CD4-positive, alpha-beta T cell (primary cell): ENCODE measurements around the gene RS1. TPM values are rescaled to one million over a fixed set of nuclear protein-coding genes. Genes with fewer than 3 reads are reported as not detected.
A peak's percentile ranks its signal among the peaks of the same experiment; 100 is the strongest.

Source experiments
- ATAC-seq: fragments of 200-7000 bp; cut with Tn5 transposase; one replicate; pipeline ENCODE4 v1.10.0; 2022; ENCODE audit warnings: mild to moderate bottlenecking; ENCODE audit not compliant: poor library complexity
- CTCF ChIA-PET: fragments of 350-600 bp; sonication (Branson Sonifier 250); formaldehyde crosslinking; loops from one replicate; lab custom pipeline; 2021; ENCODE audit warnings: antibody characterized with exemption, inconsistent platforms; lab: Charles Lee
- POLR2A ChIA-PET: fragments of 350-600 bp; sonication (Branson Sonifier 250); formaldehyde crosslinking; loops from one replicate; lab custom pipeline; 2021; ENCODE audit warnings: antibody characterized with exemption, inconsistent platforms; lab: Charles Lee
- DNase-seq, 14 experiments: peaks; one replicate each; pipeline ENCODE4 v3.0.0-alpha.2; 2013 to 2020; ENCODE audit warnings: mixed read lengths in 2 of 14
- H3K27ac ChIP-seq, 2 donors: one replicate each; pipeline versions ENCODE4 v1.5.1 to v1.7.0; 2013; ENCODE audit warnings: low read length in 2 of 2, low read depth in 1 of 2, mild to moderate bottlenecking in 1 of 2
- H3K27me3 ChIP-seq, 2 experiments: 1 replicate in 1 of 2; 2 replicates in 1 of 2; pipeline versions ENCODE4 v1.6.1 to v1.7.0; 2013; ENCODE audit warnings: low read length in 2 of 2, control low read depth in 1 of 2, mild to moderate bottlenecking in 1 of 2, moderate library complexity in 1 of 2; ENCODE audit not compliant: insufficient read depth in 2 of 2, control insufficient read depth in 1 of 2
- H3K36me3 ChIP-seq: one replicate; pipeline ENCODE4 v1.6.1; 2013; ENCODE audit warnings: low read length, control low read depth; ENCODE audit not compliant: insufficient read depth
- H3K4me1 ChIP-seq: one replicate; pipeline ENCODE4 v1.6.1; 2013; ENCODE audit warnings: low read length, control low read depth; ENCODE audit not compliant: insufficient read depth
- H3K4me3 ChIP-seq: one replicate; pipeline ENCODE4 v1.5.1; 2013; ENCODE audit warnings: mild to moderate bottlenecking, low read length, moderate library complexity
- H3K9me3 ChIP-seq, 2 experiments: 1 replicate in 1 of 2; 2 replicates in 1 of 2; pipeline versions ENCODE4 v1.6.1 to v1.7.0; 2013; ENCODE audit warnings: low read length in 2 of 2, mild to moderate bottlenecking in 2 of 2, control low read depth in 1 of 2, moderate library complexity in 1 of 2; ENCODE audit not compliant: control insufficient read depth in 1 of 2, insufficient read depth in 1 of 2
- H3K27ac Mint-ChIP-seq: one replicate; pipeline ENCODE4 v1.8.0; 2020; ENCODE audit warnings: mixed read lengths
- H3K27me3 Mint-ChIP-seq: one replicate; pipeline ENCODE4 v1.8.0; 2021; ENCODE audit warnings: mixed read lengths
- H3K36me3 Mint-ChIP-seq: one replicate; pipeline ENCODE4 v1.8.0; 2021; ENCODE audit warnings: low read depth, mixed read lengths
- H3K4me1 Mint-ChIP-seq: one replicate; pipeline ENCODE4 v1.8.0; 2021; ENCODE audit warnings: low read depth, mixed read lengths
- H3K4me3 Mint-ChIP-seq: one replicate; pipeline ENCODE4 v1.8.0; 2020; ENCODE audit warnings: mild to moderate bottlenecking, mixed read lengths
- H3K9me3 Mint-ChIP-seq: one replicate; pipeline ENCODE4 v1.8.0; 2020; ENCODE audit warnings: mixed read lengths
- intact Hi-C, 2 experiments: fragments of 100-400 bp; cut with DNase I in 1 of 2; cut with micrococcal nuclease in 1 of 2; formaldehyde crosslinking; loops; one replicate each; pipeline versions ENCODE4 v1.15.1 to v1.9.0; 2023 to 2025; cut with DNase I, micrococcal nuclease
- total RNA-seq, 174 experiments: library from RNA in 2 of 174; stranded (reverse) in 2 of 174; gene quantifications; one replicate each; pipeline ENCODE4 v1.2.3 and lab custom pipeline; 2021 to 2026
- TF ChIP-seq, protein P1 (sequence below): fragments of 200-600 bp; IDR thresholded peaks from one replicate; pipeline ENCODE4 v1.8.0; 2022; ENCODE audit warnings: antibody characterized with exemption, mild to moderate bottlenecking

Gene RS1
- total RNA-seq, 2 experiments from 2014 or later: not detected

DNA sequence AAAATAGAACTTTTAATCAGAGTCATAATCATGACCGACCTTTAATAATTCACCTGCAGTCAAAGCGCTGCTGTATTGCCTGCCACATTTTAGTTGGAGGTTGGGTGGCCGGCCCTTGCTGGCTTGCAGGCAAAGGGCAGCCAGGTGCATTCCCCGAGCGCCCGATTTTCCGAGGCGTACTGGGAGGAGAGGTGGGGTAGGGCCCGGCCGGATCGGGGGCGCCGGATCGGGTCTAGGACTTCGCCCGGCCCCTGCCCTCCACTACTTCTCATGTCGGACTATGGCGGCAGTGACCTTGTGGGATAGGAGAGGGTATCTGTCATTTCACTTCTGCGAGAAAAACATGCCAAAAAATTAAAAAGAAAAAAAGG lies 2.5 kb upstream of the RS1 start:
- Mint-ChIP-seq H3K9me3 (no peaks in the 10 kb centered on the region), H3K4me3 (peak overlapping the region; percentile 90), H3K27ac (peak overlapping the region; percentile 95), H3K27me3 (peaks cover 3% of the 10 kb centered on the region), H3K4me1 (peaks cover 16% of the 10 kb centered on the region), H3K36me3 (peaks cover 7% of the 10 kb centered on the region)
- Histone ChIP-seq H3K36me3 (no peaks in the 10 kb centered on the region), H3K27me3 (no peaks in the 10 kb centered on the region), H3K4me1 (peaks cover 7% of the 10 kb centered on the region), H3K27ac (peak overlapping the region in 1 of 2 donors; percentile 13), H3K4me3 (peak overlapping the region; percentile 73), H3K9me3 (no peaks in the 10 kb centered on the region)
- ChIA-PET POLR2A (no interaction called here), CTCF (no interaction called here)
- ATAC-seq: peak; percentile 33
- TF ChIP-seq, protein P1, sequence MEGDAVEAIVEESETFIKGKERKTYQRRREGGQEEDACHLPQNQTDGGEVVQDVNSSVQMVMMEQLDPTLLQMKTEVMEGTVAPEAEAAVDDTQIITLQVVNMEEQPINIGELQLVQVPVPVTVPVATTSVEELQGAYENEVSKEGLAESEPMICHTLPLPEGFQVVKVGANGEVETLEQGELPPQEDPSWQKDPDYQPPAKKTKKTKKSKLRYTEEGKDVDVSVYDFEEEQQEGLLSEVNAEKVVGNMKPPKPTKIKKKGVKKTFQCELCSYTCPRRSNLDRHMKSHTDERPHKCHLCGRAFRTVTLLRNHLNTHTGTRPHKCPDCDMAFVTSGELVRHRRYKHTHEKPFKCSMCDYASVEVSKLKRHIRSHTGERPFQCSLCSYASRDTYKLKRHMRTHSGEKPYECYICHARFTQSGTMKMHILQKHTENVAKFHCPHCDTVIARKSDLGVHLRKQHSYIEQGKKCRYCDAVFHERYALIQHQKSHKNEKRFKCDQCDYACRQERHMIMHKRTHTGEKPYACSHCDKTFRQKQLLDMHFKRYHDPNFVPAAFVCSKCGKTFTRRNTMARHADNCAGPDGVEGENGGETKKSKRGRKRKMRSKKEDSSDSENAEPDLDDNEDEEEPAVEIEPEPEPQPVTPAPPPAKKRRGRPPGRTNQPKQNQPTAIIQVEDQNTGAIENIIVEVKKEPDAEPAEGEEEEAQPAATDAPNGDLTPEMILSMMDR: no peak
- peak in 11 of 14 experiments; percentile 0 to 37 (median 3) for DNase-seq
- intact Hi-C loops: loop anchor here (5.0 to 10.0 kb wide), 4 partner anchors 213 to 1600 kb away; partner anchors contain the start of gene PHKA2 (in 1 of the 2)

DNA sequence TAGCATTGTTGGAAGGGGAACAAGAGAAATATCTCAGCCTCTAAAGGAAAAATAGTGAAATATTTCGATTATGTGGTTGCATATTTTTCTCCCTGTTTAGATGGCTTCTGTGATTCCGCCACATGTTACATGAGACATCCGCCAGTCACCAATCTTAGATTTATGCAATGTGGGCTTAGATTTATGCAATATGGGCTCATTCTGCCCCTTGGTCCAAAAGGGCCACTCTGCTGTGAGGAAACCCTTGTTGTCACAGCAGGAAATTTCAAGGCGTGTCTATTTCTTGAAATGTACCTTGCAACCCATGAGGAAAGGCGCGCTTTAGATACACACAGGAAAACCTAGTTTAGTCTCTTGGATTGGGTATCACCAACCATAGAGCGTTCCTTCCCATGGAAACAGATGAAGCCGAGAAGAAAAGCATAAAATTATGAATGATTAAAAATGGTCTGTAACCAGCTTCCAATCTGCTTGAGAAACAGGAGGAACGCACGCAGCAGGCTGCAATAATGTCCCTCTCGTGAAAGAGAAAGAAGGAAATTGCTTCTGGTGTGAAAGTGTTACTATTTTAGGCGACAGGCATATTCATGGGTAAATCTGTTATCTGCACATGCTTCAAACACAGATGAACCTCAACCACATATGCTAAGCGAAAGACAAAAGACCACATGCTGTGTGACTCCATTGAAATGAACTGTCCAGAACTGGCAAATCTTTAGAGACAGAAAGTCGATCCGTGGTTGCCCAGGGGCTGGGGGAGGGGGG lies 3.7 kb downstream of the RS1 start:
- no peaks in the 10 kb centered on the region for H3K36me3 Mint-ChIP-seq
- no peaks in the 10 kb centered on the region for H3K9me3 ChIP-seq
- no peak overlapping the region for H3K27ac ChIP-seq
- intact Hi-C loops: no loop called here
- DNase-seq (peak in 2 of 14 experiments; percentile 28 to 31), ATAC-seq (no peak)
- no peaks in the 10 kb centered on the region for H3K9me3 Mint-ChIP-seq
- no peaks in the 10 kb centered on the region for H3K36me3 ChIP-seq
- ChIA-PET CTCF (no interaction called here), POLR2A (no interaction called here)
- no peak overlapping the region for H3K4me3 ChIP-seq
- no peaks in the 10 kb centered on the region for H3K4me1 ChIP-seq
- peak overlapping the region; percentile 67 for H3K4me3 Mint-ChIP-seq
- peaks cover 8% of the 10 kb centered on the region for H3K4me1 Mint-ChIP-seq
- no peaks in the 10 kb centered on the region for H3K27me3 ChIP-seq
- TF ChIP-seq, protein P1: no peak
- H3K27ac Mint-ChIP-seq: peak overlapping the region; percentile 54
- no peaks in the 10 kb centered on the region for H3K27me3 Mint-ChIP-seq

DNA sequence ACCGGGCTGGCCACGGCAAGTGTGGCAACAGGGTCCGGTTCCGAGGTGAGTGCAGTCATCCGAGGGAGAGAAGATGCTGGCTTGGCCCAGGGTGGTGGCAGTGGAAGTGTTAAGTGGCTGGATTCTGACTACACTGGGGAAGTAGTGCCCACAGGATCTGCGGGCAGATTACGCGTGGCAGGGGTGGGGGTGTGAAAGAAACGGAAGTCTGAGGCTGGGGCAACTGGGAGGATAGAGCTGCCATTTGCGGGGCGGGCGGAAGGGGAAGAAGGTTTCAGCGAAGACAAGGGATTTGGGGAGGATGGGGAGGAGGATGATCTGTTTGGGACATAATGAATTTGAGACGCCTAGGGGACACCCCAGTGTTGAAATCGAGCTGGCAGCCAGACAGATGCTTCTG lies 5.3 kb downstream of the RS1 start:
- H3K4me3 ChIP-seq: no peak overlapping the region
- Mint-ChIP-seq H3K27me3 (no peaks in the 10 kb centered on the region), H3K4me1 (peaks cover 8% of the 10 kb centered on the region), H3K4me3 (no peak overlapping the region), H3K9me3 (no peaks in the 10 kb centered on the region), H3K36me3 (no peaks in the 10 kb centered on the region), H3K27ac (no peak overlapping the region)
- ATAC-seq: no peak
- H3K9me3 ChIP-seq: no peaks in the 10 kb centered on the region
- no peaks in the 10 kb centered on the region for H3K36me3 ChIP-seq
- no peak overlapping the region for H3K27ac ChIP-seq
- intact Hi-C loops: no loop called here
- DNase-seq: peak in 3 of 14 experiments; percentile 10 to 26 (median 21)
- TF ChIP-seq, protein P1: no peak
- no peaks in the 10 kb centered on the region for H3K4me1 ChIP-seq
- ChIA-PET POLR2A (no interaction called here), CTCF (no interaction called here)
- no peaks in the 10 kb centered on the region for H3K27me3 ChIP-seq
